Measurements from ENCODE around the gene ZNF189. TPM values are rescaled to one million over a fixed set of nuclear protein-coding genes. Genes with fewer than 3 reads are reported as not detected.
"Not testable (repeated sequence)": the region's sequence is repeated elsewhere in the genome, so short reads cannot be mapped to it uniquely, and the experiment has no call there.

Gene ZNF189
- total and polyA plus RNA-seq, 4 experiments from 2014 or later: 0.95 to 23.2 (median 12.4) TPM

- Histone ChIP-seq H3K4me3 (ENCODE audit: low read length in 2 of 2) (no peak overlapping the region), H3K9me3 (ENCODE audit: control insufficient read depth in 1 of 2, low read length in 2 of 2) (no peaks in the 10 kb centered on the region), H3K4me1 (ENCODE audit: insufficient read depth, low read length) (no peaks in the 10 kb centered on the region), H3K36me3 (ENCODE audit: insufficient read depth, low read length) (no peaks in the 10 kb centered on the region), H3K27me3 (ENCODE audit: insufficient read depth, low read length) (no peaks in the 10 kb centered on the region), H3K27ac (ENCODE audit: low read depth, low read length) (no peak overlapping the region)
- Mint-ChIP-seq H3K36me3 (peaks cover 6 to 11% of the 10 kb centered on the region in 2 donors), H3K4me1 (no peaks in the 10 kb centered on the region), H3K27ac (no peak overlapping the region), H3K9me3 (peaks cover 0 to 29% (median 20%) of the 10 kb centered on the region in 8 donors), H3K27me3 (peaks cover 1 to 6% of the 10 kb centered on the region in 2 donors), H3K4me3 (no peak overlapping the region)
- CTCF ChIA-PET (ENCODE audit: partially characterized antibody): interaction anchor here (1.0 kb wide), 1 partner anchor 11 kb away, joined by 3 read pairs; no protein-coding TSS in a partner anchor
- no peak for DNase-seq
- POLR2A ChIA-PET (ENCODE audit: partially characterized antibody): no interaction called here
- intact Hi-C loops (cut with micrococcal nuclease): no loop called here
These were observed 17.5 kb upstream of the ZNF189 start for GRCh38 chr9:101381118-101381517.

GRCh38 chr9:101381833-101382342 is 16.8 kb upstream of the ZNF189 start:
- H3K4me1 ChIP-seq (ENCODE audit: insufficient read depth, low read length): no peaks in the 10 kb centered on the region
- H3K4me1 Mint-ChIP-seq: no peaks in the 10 kb centered on the region
- CTCF ChIA-PET (ENCODE audit: partially characterized antibody): no interaction called here
- H3K27ac Mint-ChIP-seq: no peak overlapping the region
- no peak overlapping the region for H3K4me3 Mint-ChIP-seq
- no peak overlapping the region for H3K27ac ChIP-seq (ENCODE audit: low read depth, low read length)
- POLR2A ChIA-PET (ENCODE audit: partially characterized antibody): no interaction called here
- H3K9me3 ChIP-seq (ENCODE audit: control insufficient read depth in 1 of 2, low read length in 2 of 2): no peaks in the 10 kb centered on the region
- DNase-seq: no peak
- peaks cover 0 to 4% of the 10 kb centered on the region in 2 donors for H3K27me3 Mint-ChIP-seq
- intact Hi-C loops (cut with micrococcal nuclease): no loop called here
- peaks cover 6 to 13% of the 10 kb centered on the region in 2 donors for H3K36me3 Mint-ChIP-seq
- peaks cover 0 to 28% (median 20%) of the 10 kb centered on the region in 8 donors for H3K9me3 Mint-ChIP-seq
- H3K4me3 ChIP-seq (ENCODE audit: low read length in 2 of 2): no peak overlapping the region
- H3K36me3 ChIP-seq (ENCODE audit: insufficient read depth, low read length): no peaks in the 10 kb centered on the region
- H3K27me3 ChIP-seq (ENCODE audit: insufficient read depth, low read length): no peaks in the 10 kb centered on the region

- DNase-seq: no peak
- H3K9me3 ChIP-seq (ENCODE audit: control insufficient read depth in 1 of 2, low read length in 2 of 2): no peaks in the 10 kb centered on the region
- intact Hi-C loops (cut with micrococcal nuclease): no loop called here
- no peak overlapping the region for H3K4me3 ChIP-seq (ENCODE audit: low read length in 2 of 2)
- H3K27me3 ChIP-seq (ENCODE audit: insufficient read depth, low read length): no peaks in the 10 kb centered on the region
- peaks cover 0 to 1% of the 10 kb centered on the region in 2 donors for H3K27me3 Mint-ChIP-seq
- peaks cover 14 to 15% of the 10 kb centered on the region in 2 donors for H3K36me3 Mint-ChIP-seq
- no peak overlapping the region for H3K27ac ChIP-seq (ENCODE audit: low read depth, low read length)
- H3K9me3 Mint-ChIP-seq: peaks cover 0 to 18% (median 15%) of the 10 kb centered on the region in 8 donors
- H3K4me1 Mint-ChIP-seq: peaks cover 0 to 7% (median 4%) of the 10 kb centered on the region in 4 donors
- no peaks in the 10 kb centered on the region for H3K4me1 ChIP-seq (ENCODE audit: insufficient read depth, low read length)
- CTCF ChIA-PET (ENCODE audit: partially characterized antibody): no interaction called here
- no peaks in the 10 kb centered on the region for H3K36me3 ChIP-seq (ENCODE audit: insufficient read depth, low read length)
- POLR2A ChIA-PET (ENCODE audit: partially characterized antibody): no interaction called here
- H3K27ac Mint-ChIP-seq: no peak overlapping the region
- H3K4me3 Mint-ChIP-seq: no peak overlapping the region
These were observed 15.3 kb upstream of the ZNF189 start for GRCh38 chr9:101383361-101383760.

DNA sequence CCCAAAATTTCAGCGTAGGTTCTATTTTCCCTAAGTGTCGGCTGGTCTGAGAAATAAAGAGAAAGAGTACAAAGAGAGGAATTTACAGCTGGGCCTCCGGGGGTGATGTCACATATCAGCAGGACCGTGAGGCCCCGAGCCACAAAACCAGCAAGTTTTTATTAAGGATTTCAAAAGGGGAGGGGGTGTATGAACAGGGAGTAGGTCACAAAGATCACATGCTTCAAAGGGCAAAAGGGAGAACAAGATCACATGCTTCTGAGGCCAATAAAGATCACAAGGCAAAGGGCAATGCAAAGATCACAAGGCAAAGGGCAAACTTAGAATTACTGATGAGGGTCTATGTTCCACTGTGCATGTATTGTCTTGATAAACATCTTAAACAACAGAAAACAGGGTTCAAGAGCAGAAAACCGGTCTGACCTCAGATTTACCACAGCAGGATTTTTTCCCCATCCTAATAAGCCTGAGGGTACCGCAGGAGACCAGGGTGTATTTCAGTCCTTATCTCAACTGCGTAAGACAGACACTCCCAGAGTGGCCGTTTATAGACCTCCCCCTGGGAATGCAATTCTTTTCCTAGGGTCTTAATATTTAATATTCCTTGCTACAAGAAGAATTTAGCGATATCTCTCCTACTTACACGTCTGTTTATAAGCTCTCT is 13.6 kb upstream of the ZNF189 start, which contains the start of gene BAAT:
BAAT (minus strand) TSS at position 134 of the 664 bp plus-strand sequence. CDS start 13,602 bp downstream, outside the sequence.
- peaks cover 0 to 16% (median 12%) of the 10 kb centered on the region in 8 donors for H3K9me3 Mint-ChIP-seq
- H3K27ac ChIP-seq (ENCODE audit: low read depth, low read length); H3K4me3 ChIP-seq (ENCODE audit: low read length in 2 of 2); DNase-seq; intact Hi-C loops (cut with micrococcal nuclease); POLR2A ChIA-PET (ENCODE audit: partially characterized antibody); H3K27ac Mint-ChIP-seq; CTCF ChIA-PET (ENCODE audit: partially characterized antibody); H3K27me3 Mint-ChIP-seq; H3K4me3 Mint-ChIP-seq; H3K4me1 ChIP-seq (ENCODE audit: insufficient read depth, low read length); H3K9me3 ChIP-seq (ENCODE audit: control insufficient read depth in 1 of 2, low read length in 2 of 2); H3K36me3 ChIP-seq (ENCODE audit: insufficient read depth, low read length); H3K4me1 Mint-ChIP-seq; H3K27me3 ChIP-seq (ENCODE audit: insufficient read depth, low read length): not testable (repeated sequence)
- peaks cover 22 to 23% of the 10 kb centered on the region in 2 donors for H3K36me3 Mint-ChIP-seq

- peaks cover 42 to 50% of the 10 kb centered on the region in 2 donors for H3K36me3 Mint-ChIP-seq
- Histone ChIP-seq H3K9me3 (ENCODE audit: control insufficient read depth in 1 of 2, low read length in 2 of 2) (no peaks in the 10 kb centered on the region), H3K27ac (ENCODE audit: low read depth, low read length) (no peak overlapping the region), H3K4me3 (ENCODE audit: low read length in 2 of 2) (no peak overlapping the region), H3K27me3 (ENCODE audit: insufficient read depth, low read length) (no peaks in the 10 kb centered on the region), H3K36me3 (ENCODE audit: insufficient read depth, low read length) (peaks cover 7% of the 10 kb centered on the region), H3K4me1 (ENCODE audit: insufficient read depth, low read length) (peaks cover 5% of the 10 kb centered on the region)
- POLR2A ChIA-PET (ENCODE audit: partially characterized antibody): interaction anchor here (1.3 kb wide), 1 partner anchor 10 kb away, joined by 8 read pairs; the partner anchor contains the start of genes MRPL50 and ZNF189
- intact Hi-C loops (cut with micrococcal nuclease): no loop called here
- no peaks in the 10 kb centered on the region for H3K27me3 Mint-ChIP-seq
- peak in 4 of 5 donors; percentile 17 to 28 (median 28) for DNase-seq
- peak overlapping the region; percentile 43 to 93 (median 83) for H3K27ac Mint-ChIP-seq
- peak overlapping the region in 1 of 8 donors; percentile 23 for H3K4me3 Mint-ChIP-seq
- CTCF ChIA-PET (ENCODE audit: partially characterized antibody): interaction anchor here (0.9 to 2.0 kb wide), 9 partner anchors 10 to 152 kb away, joined by 3 to 8 read pairs (median 4); partner anchors contain the start of genes MRPL50, RNF20 and ZNF189
- H3K4me1 Mint-ChIP-seq: peaks cover 21 to 32% (median 23%) of the 10 kb centered on the region in 4 donors
- peaks cover 0 to 18% (median 13%) of the 10 kb centered on the region in 8 donors for H3K9me3 Mint-ChIP-seq
These were observed 10.7 kb upstream of the ZNF189 start for GRCh38 chr9:101387871-101388506.

- Histone ChIP-seq H3K4me1 (ENCODE audit: insufficient read depth, low read length) (peaks cover 5% of the 10 kb centered on the region), H3K27me3 (ENCODE audit: insufficient read depth, low read length) (no peaks in the 10 kb centered on the region), H3K9me3 (ENCODE audit: control insufficient read depth in 1 of 2, low read length in 2 of 2) (no peaks in the 10 kb centered on the region), H3K27ac (ENCODE audit: low read depth, low read length) (no peak overlapping the region), H3K36me3 (ENCODE audit: insufficient read depth, low read length) (peaks cover 7% of the 10 kb centered on the region), H3K4me3 (ENCODE audit: low read length in 2 of 2) (no peak overlapping the region)
- Mint-ChIP-seq H3K9me3 (peaks cover 0 to 18% (median 15%) of the 10 kb centered on the region in 8 donors), H3K36me3 (peaks cover 45 to 54% of the 10 kb centered on the region in 2 donors), H3K4me3 (no peak overlapping the region), H3K27me3 (no peaks in the 10 kb centered on the region), H3K27ac (peak overlapping the region in 3 of 7 donors; percentile 51 to 85 (median 62)), H3K4me1 (peaks cover 23 to 35% (median 26%) of the 10 kb centered on the region in 4 donors)
- intact Hi-C loops (cut with micrococcal nuclease): no loop called here
- CTCF ChIA-PET (ENCODE audit: partially characterized antibody): interaction anchor here (0.9 to 2.0 kb wide), 9 partner anchors 10 to 152 kb away, joined by 3 to 8 read pairs (median 4); partner anchors contain the start of genes MRPL50, RNF20 and ZNF189
- POLR2A ChIA-PET (ENCODE audit: partially characterized antibody): interaction anchor here (1.3 kb wide), 1 partner anchor 10 kb away, joined by 8 read pairs; the partner anchor contains the start of genes MRPL50 and ZNF189
- DNase-seq: no peak
These were observed 10.1 kb upstream of the ZNF189 start for GRCh38 chr9:101388507-101388993.

- no peak overlapping the region for H3K27ac ChIP-seq (ENCODE audit: low read depth, low read length)
- peaks cover 46 to 74% of the 10 kb centered on the region in 2 donors for H3K36me3 Mint-ChIP-seq
- H3K4me1 Mint-ChIP-seq: peaks cover 48 to 70% (median 60%) of the 10 kb centered on the region in 4 donors
- CTCF ChIA-PET (ENCODE audit: partially characterized antibody): no interaction called here
- peaks cover 0 to 11% (median 4%) of the 10 kb centered on the region in 8 donors for H3K9me3 Mint-ChIP-seq
- H3K27ac Mint-ChIP-seq: peak overlapping the region in 2 of 7 donors; percentile 49 to 81
- H3K36me3 ChIP-seq (ENCODE audit: insufficient read depth, low read length): peaks cover 7% of the 10 kb centered on the region
- H3K4me3 ChIP-seq (ENCODE audit: low read length in 2 of 2): no peak overlapping the region
- intact Hi-C loops (cut with micrococcal nuclease): loop anchor here (10.0 kb wide), 1 partner anchor 1038 kb away; the partner anchor contains the start of gene TEX10
- H3K4me1 ChIP-seq (ENCODE audit: insufficient read depth, low read length): peaks cover 42% of the 10 kb centered on the region
- DNase-seq: no peak
- no peaks in the 10 kb centered on the region for H3K27me3 Mint-ChIP-seq
- POLR2A ChIA-PET (ENCODE audit: partially characterized antibody): no interaction called here
- H3K27me3 ChIP-seq (ENCODE audit: insufficient read depth, low read length): no peaks in the 10 kb centered on the region
- H3K4me3 Mint-ChIP-seq: peak overlapping the region in 2 of 8 donors; percentile 13 to 17
- no peaks in the 10 kb centered on the region for H3K9me3 ChIP-seq (ENCODE audit: control insufficient read depth in 1 of 2, low read length in 2 of 2)
These were observed 5.5 kb upstream of the ZNF189 start for GRCh38 chr9:101393135-101393534.
